HL-60 (cell line): ENCODE results near the gene PCED1B.

Experiments used
- GABPA ChIP-seq: IDR thresholded peaks from 2 replicates; pipeline ENCODE4 v1.6.1; 2012; ENCODE audit warnings: low read depth
- POLR2AphosphoS5 ChIP-seq: IDR thresholded peaks from 2 replicates; pipeline ENCODE4 v1.6.1; 2012; ENCODE audit warnings: low read depth
- TF ChIP-seq, protein P1 (sequence below): IDR thresholded peaks from one replicate; pipeline ENCODE4 v1.5.1; 2011; ENCODE audit warnings: low read length, control low read depth, inconsistent platforms; ENCODE audit not compliant: insufficient read depth

DNA sequence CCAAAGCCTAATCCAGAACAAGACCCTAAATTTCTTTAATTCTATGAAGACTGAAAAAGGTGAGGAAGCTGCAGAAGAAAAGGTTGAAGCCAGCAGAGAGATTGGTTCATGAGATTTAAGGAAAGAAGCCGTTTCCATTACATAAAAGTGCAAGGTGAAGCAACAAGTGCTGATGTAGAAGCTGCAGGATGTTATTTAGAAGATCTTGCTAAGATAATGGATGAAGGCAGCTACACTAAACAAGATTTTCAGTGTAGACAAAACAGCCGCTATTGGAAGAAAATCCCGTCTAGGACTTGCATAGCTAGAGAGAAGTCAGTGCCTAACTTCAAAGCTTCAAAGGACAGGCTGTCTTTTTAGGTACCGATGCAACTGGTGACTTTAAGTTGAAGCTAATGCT lies 65.8 kb downstream of the PCED1B start:
- TF ChIP-seq POLR2AphosphoS5 (no peak), GABPA (no peak)
- TF ChIP-seq, protein P1, sequence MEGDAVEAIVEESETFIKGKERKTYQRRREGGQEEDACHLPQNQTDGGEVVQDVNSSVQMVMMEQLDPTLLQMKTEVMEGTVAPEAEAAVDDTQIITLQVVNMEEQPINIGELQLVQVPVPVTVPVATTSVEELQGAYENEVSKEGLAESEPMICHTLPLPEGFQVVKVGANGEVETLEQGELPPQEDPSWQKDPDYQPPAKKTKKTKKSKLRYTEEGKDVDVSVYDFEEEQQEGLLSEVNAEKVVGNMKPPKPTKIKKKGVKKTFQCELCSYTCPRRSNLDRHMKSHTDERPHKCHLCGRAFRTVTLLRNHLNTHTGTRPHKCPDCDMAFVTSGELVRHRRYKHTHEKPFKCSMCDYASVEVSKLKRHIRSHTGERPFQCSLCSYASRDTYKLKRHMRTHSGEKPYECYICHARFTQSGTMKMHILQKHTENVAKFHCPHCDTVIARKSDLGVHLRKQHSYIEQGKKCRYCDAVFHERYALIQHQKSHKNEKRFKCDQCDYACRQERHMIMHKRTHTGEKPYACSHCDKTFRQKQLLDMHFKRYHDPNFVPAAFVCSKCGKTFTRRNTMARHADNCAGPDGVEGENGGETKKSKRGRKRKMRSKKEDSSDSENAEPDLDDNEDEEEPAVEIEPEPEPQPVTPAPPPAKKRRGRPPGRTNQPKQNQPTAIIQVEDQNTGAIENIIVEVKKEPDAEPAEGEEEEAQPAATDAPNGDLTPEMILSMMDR = no peak
